ENCODE data around the gene RGMA.

RGMA gene

DNA sequence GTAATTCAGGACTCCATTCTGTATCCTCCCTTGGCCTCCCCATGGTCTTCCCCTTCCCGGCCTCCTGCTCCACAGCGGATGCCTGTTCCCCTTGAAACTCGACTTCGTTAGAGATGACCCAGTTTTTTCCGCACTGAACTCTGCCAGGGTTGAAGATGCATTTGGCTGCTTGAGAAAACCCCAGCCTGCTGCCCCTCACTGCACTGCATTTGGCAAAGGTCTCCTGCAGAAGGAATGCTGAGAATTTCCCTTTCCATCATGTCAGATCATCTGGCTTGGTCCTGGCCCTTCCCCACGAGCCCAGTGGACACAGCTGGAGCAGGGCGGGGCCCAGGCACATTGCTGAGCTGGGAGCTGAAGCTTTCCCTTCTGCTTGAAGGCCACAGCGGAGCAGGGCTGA lies 37.6 kb upstream of the RGMA start:
- DNase-seq (ENCODE audit: low spot score): no peak
- TF ChIP-seq, protein P1, sequence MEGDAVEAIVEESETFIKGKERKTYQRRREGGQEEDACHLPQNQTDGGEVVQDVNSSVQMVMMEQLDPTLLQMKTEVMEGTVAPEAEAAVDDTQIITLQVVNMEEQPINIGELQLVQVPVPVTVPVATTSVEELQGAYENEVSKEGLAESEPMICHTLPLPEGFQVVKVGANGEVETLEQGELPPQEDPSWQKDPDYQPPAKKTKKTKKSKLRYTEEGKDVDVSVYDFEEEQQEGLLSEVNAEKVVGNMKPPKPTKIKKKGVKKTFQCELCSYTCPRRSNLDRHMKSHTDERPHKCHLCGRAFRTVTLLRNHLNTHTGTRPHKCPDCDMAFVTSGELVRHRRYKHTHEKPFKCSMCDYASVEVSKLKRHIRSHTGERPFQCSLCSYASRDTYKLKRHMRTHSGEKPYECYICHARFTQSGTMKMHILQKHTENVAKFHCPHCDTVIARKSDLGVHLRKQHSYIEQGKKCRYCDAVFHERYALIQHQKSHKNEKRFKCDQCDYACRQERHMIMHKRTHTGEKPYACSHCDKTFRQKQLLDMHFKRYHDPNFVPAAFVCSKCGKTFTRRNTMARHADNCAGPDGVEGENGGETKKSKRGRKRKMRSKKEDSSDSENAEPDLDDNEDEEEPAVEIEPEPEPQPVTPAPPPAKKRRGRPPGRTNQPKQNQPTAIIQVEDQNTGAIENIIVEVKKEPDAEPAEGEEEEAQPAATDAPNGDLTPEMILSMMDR (IDR thresholded peaks at IDR 0.05; ENCODE audit: extremely low read depth, missing control alignments): no peak

DNA sequence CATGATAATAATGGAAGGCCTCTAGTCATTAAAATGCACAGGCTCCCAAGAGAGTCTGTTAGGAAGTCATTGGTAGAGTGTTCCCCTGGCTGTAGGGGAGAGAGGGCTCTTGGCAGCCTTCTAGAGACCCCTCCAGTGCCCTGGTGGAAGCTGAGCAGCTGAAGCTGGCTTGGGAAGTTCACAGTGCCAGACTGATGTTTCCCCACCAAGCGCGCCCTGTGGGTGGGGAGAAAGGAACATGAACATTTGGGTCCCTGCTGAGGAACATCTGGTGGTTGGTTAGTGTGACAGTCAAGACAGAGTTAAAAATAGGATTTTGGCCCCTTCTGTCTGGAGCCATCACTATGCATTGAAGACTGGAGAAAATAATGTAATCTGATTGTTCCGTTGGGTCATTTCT lies 37.1 kb upstream of the RGMA start:
- TF ChIP-seq, protein P1 (IDR thresholded peaks at IDR 0.05; ENCODE audit: extremely low read depth, missing control alignments): no peak

DNA sequence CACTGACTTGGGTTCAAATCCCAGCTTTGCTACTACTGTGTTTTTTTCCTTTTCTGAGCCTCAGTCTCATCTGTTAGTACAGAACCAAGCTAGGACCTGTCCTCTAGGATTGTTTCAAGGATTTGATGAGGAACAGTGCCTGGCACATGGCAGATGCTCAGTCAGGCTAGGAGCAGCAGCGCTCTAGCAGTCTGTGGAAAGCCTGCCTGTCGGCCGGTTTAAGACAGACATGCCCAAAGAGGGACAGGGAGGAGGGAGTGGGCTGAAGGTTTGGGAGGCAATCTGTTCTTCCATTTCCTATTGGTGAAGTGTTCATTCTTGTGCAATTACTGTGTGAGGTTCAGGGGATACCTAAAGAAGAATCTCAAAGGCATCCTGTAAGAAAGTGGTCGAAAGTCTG lies 35.1 kb upstream of the RGMA start:
- TF ChIP-seq, protein P1 (IDR thresholded peaks at IDR 0.05; ENCODE audit: extremely low read depth, missing control alignments): no peak
- DNase-seq (ENCODE audit: low spot score): no peak

More for the DNA sequence above, 37.1 kb upstream of the RGMA start:
- no peak for DNase-seq (ENCODE audit: low spot score)

DNA sequence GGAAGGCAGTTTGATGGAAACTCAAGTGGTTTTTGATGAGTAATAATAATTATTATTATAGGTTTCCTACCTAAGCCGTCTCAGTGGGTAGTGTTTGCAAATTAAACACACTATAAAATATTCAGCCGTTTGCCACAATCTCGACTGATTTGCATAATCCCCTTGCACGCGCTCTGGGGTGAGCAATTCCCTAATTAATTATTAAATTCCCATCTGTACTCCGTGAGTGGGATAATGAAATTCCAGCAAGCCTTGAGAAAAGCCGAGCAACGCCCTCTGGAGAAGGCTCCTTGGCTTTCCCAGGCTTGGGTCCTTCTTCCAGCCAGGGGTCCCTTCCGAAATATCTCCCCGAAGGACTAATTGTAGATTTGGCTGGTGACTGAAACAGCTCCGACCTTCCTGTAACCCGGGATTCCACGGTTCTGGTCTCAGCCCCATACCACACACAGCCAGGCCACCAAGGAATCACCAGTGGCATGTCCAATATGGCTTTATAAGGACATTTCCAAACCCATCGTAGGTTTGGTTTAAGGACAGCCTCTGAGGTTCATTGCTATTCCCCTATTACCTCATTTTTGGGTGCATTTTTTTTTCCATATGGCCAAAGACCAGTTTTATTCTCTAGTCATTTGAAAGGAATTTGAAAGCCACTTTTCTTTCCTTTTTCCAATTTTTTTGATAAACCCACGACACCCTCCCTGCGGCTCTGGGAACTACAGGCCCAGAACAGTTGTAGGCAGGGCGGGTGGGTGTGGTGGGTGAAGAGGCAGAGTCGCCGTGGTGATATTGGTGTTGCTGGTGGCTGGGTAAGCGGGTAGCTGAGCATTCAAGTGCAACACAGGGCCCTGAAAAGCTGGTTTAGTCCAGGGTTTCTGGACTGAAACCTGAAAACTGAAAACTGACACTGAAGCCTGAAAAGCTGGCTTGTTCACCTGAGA lies 33.2 kb upstream of the RGMA start:
- TF ChIP-seq, protein P1 (IDR thresholded peaks at IDR 0.05; ENCODE audit: extremely low read depth, missing control alignments): no peak
- no peak for DNase-seq (ENCODE audit: low spot score)

DNA sequence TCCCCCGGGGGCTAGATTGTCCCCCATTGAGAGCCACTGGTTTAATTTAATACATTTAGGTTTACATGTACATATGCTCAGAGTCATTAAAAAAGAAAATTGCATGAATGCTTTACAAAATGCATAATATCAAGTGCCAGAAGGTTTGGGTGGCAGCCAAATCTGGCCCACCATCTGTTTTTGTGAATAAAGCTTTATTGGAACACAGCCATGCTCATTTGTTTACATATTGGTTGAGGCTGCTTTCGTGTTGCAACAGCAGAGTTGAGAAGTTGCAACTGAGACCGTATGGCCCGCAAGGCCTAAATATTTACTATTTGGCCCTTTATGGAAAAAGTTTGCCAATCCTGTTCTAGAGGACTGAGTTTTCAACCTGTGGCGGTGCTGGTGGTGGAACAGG lies 32.1 kb upstream of the RGMA start:
- TF ChIP-seq, protein P1 (IDR thresholded peaks at IDR 0.05; ENCODE audit: extremely low read depth, missing control alignments): no peak
- no peak for DNase-seq (ENCODE audit: low spot score)

DNA sequence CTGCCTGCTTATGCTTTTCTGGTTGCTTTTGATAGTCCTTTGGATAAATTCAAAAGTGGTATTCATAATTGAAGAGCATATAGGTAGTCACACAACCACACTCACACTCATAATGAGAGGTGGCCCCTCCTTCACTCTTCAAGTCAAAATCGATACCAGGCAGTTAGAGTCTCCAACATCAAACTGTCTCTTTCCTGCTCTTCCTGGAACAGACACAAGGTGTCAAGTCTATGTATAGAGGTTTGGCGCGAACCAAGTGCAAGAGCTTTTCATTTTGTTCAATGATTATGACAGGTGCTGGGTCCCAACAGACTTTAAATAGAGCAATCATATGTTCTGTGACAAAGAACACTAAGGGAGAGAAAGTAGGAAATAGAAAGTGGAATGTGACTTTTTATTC lies 29.9 kb upstream of the RGMA start:
- DNase-seq (ENCODE audit: low spot score): no peak
- TF ChIP-seq, protein P1 (IDR thresholded peaks at IDR 0.05; ENCODE audit: extremely low read depth, missing control alignments): no peak

DNA sequence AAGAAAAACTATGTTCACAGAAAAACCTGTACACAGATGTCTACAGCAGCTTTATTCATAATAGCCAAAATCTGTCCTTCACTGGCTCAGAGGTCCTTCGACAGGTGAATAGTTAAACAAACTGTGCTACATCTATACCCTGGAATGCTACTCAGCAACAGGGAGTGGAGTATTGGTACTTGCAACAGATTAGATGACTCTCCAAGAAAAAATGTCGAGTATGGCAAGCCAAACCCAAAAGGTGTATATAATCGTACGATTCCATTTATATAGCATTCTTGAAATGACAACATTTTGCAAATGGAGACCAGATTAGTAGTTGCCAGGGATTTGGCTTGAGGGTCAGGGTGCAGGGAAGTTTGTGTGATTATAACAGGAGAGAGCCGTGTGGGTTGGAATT lies 22.4 kb upstream of the RGMA start:
- DNase-seq (ENCODE audit: low spot score): no peak
- TF ChIP-seq, protein P1 (IDR thresholded peaks at IDR 0.05; ENCODE audit: extremely low read depth, missing control alignments): no peak
